ENCODE data around the gene SLC35F2.
"Not testable (repeated sequence)": the region's sequence is repeated elsewhere in the genome, so short reads cannot be mapped to it uniquely, and the experiment has no call there.

GRCh38 chr11:107860240-107860620 lies 1.6 kb upstream of the SLC35F2 start:
- TF ChIP-seq CTCF (IDR thresholded peaks at IDR 0.05); POLR2AphosphoS5 (IDR thresholded peaks at IDR 0.05; ENCODE audit: insufficient read depth in 1 of 2, low read depth in 1 of 2); POLR2A (IDR thresholded peaks at IDR 0.05): not testable (repeated sequence)

All from vagina (tissue), 2 donors.